GM21447 (cell line): ENCODE measurements around the gene ZFYVE16.
"Not testable (repeated sequence)": the region's sequence is repeated elsewhere in the genome, so short reads cannot be mapped to it uniquely, and the experiment has no call there.

Experiments used
- ATAC-seq: cut with Tn5 transposase; IDR thresholded peaks from one replicate; pipeline ENCODE4 v1.9.1; 2021; ENCODE audit not compliant: unreplicated experiment

ZFYVE16 gene

DNA sequence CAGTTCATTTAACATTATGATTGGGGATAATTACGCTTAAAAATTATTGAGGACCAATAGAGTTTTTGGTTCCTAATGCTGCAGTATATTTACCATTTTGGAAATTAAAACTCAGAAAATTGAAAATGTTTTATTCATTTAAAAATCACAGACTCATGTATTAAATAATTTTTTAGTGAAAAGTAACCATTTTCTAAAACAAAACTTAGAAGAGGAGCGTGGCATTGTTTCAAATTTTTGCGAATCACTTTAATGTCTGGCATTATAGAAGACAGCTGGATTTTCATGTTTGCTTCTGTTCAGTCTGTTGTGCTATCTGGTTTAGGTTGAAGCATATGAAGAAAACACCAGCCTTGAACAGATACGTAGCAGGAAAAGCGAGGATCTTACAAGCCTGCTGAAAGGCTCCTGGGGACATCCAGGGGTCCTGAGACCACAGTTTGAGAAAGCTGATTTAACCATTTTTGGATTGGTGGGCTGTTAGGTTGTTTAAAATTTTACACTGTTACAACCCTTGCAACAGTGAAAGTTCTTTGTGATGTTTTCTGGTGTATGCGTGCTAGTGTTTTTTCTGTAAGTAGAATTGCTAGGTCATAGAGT is 1.6 kb downstream of the ZFYVE16 start:
- ATAC-seq: no peak

DNA sequence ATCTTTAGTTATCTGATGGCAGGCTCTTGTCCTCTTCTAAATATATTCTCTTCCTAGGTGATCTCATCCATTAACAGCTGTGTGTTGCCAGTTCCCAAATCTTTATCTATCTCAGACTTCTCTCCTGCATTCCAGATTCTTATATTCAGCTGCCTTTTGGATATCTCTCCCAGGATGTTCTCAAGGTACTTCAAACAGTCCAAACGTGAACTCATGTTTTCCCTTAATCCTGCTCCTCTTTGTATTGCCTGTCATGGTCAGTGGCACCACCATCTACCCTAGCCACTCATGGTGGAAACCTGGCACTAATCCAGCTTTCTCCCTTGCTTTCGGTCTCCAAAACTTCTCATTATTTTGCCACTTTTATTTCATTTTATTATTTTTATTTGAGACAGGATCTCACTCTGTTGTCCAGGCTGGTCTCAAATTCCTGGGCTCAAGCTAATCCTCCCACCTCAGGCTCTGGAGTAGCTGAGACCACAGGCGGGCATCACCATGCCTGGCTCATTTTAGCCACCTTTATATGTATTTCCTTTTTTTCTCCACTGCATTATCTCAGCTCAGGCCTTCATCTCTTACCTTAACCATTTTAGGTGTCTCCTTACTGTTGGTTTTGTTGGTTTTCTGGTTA is 3.8 kb downstream of the ZFYVE16 start:
- no peak for ATAC-seq

DNA sequence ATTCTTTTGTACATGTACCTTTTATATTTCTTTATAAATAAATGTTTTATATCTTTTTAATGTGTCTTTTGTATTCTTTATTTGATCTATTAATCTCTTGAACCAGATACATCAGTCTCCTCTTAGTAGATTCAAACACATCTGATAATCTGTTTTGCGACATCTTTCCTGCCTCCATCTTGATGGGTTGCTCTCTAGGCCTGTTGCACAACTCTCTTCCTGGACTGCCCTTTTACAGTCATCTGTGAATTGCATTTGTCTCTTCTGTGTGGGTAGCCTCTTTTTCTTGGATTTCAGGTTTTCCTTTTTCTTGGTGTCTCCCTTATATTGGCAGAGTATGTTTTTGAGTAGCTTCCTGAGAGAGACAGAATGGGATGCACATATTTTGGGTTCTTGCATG is 6.2 kb downstream of the ZFYVE16 start:
- no peak for ATAC-seq

DNA sequence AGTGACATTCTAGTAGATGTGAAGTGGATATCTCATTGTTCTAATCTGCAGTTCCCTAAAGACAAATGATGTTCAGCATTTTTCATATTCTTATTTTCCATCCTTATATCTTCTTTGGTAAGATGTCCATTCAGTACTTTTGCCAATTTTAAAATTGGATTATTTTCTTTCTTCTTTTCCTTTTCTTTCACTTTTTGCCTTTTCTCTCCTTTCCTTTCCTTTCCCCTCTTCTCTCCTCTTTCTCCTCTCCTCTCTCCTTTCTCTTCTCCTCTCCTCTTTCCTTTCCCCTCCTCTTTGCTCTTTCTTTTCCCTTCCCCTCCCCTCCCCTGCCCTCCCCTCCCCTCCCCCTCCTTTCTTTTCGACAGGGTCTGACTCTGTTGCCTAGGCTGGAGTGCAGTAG is 10.1 kb downstream of the ZFYVE16 start:
- no peak for ATAC-seq

DNA sequence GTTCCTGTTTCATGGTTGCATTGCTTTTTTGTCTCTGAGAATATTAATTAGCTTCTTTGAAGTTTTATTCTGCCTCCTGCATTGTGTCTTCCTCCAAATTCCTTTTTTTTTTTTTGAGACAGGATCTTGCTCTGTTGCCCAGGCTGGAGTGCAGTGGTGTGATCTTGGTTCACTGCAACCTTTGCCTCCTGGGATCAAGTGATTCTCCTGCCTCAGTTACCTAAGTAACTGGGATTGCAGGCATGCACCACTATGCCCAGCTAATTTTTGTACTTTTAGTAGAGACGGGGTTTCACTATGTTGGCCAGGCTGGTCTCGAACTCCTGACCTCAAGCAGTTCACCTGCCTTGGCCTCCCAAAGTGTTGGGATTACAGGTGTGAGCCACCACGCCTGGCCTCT is 16.5 kb downstream of the ZFYVE16 start:
- ATAC-seq: not testable (repeated sequence)

DNA sequence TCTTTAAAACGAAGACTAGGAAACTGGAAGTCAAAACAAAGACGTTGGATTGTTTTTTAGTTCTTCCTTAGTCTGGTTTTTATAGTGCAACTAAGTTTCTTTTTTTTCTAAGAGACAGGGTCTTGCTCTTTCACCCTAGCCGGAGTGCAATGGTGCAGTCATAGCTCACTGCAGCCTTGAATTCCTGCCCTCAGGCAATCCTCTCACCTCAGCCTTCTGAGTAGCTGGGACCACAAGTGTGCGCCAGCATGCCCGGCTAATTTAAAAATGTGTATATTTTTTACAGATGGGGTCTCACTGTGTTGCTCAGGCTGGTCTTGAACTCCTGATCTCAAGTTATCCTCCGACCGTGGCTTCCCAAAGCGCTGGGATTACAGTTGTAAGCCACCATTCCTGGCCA is 27.6 kb downstream of the ZFYVE16 start:
- ATAC-seq: no peak

DNA sequence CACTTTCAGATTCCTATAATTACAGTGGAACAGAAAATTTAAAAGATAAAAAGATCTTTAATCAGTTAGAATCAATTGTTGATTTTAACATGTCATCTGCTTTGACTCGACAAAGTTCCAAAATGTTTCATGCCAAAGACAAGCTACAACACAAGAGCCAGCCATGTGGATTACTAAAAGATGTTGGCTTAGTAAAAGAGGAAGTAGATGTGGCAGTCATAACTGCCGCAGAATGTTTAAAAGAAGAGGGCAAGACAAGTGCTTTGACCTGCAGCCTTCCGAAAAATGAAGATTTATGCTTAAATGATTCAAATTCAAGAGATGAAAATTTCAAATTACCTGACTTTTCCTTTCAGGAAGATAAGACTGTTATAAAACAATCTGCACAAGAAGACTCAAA is 29.5 kb downstream of the ZFYVE16 start:
- no peak for ATAC-seq

DNA sequence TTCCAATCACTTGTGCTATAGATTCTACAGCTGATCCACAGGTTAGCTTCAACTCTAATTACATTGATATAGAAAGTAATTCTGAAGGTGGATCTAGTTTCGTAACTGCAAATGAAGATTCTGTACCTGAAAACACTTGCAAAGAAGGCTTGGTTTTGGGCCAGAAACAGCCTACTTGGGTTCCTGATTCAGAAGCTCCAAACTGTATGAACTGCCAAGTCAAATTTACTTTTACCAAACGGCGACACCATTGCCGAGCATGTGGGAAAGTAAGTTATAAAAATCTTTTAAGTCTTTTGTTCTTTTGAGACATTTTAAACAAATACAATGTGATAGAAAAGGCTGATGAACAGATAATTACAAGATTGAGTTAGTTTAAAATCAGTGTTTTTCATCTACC is 30.9 kb downstream of the ZFYVE16 start:
- ATAC-seq: no peak

DNA sequence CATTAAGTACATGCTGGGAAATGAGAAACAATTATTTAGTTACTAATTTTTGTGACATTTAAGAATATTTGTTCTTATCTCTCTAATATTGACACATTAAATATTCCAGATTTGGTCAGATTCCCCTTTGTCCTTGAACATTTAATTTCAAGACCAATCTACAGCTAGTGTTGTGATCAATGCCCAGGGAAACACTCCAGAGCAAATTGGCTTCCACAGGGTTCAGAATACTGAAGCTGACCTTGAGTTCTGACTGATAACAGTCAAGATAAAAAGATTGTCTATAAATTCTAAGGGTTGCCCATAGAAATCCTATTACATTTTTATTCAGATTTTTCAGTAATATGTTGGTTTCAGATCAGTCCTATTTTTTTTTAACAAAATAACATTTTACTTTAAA is 31.3 kb downstream of the ZFYVE16 start:
- ATAC-seq: no peak

DNA sequence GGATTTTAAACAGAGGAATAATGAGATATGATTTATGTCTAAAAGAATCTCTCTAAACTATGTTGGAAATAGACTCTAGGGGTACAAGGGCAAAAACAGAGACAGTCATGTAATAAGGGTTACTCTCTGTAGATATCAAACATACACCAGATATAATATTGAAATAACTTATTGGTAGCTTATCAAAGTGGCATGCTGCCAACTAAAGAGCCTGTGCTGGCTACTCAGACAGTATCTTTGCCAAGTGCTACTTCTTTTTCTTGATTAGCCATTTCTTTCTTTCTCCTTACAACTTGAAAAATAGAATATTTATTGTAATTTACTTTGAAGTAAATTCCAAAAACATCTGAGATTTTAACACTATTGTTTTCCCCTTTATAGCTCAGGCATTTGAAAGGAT is 34.9 kb downstream of the ZFYVE16 start:
- ATAC-seq: no peak

DNA sequence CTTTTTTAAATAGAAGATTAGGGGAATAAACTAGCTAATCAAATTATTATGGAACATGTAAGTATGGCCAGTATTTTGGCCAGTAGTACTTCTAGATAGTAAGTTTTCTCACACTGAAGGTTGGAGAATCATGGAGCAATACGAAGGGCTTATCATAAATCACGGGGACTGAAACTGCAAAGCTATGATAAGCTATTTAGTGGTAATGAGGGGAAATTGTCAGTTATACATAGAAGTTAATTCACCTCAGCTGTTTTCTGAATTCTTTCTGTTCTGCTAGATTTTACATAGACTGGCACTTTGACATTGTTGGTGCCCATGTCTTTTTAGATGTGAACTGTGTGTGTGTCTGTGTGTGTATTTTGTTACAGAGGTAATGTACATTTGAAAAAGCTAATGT is 45.5 kb downstream of the ZFYVE16 start:
- no peak for ATAC-seq

DNA sequence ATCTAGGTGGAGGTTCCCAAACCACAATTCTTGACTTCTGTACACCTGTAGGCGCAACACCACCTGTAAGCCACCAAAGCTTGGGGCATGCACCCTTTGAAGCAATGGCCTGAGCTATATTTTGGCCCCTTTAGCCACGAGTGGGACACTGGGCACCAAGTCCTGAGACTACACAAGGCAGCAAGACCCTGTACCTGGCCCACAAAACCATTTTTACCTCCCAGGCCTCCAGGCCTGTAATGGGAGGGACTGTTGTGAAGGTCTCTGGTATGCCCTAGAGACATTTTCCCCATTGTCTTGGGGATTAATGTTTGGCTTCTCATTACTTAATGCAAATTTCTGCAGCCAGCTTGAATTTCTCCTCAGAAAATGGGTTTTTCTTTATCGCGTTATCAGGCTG is 55.4 kb downstream of the ZFYVE16 start:
- ATAC-seq: no peak

DNA sequence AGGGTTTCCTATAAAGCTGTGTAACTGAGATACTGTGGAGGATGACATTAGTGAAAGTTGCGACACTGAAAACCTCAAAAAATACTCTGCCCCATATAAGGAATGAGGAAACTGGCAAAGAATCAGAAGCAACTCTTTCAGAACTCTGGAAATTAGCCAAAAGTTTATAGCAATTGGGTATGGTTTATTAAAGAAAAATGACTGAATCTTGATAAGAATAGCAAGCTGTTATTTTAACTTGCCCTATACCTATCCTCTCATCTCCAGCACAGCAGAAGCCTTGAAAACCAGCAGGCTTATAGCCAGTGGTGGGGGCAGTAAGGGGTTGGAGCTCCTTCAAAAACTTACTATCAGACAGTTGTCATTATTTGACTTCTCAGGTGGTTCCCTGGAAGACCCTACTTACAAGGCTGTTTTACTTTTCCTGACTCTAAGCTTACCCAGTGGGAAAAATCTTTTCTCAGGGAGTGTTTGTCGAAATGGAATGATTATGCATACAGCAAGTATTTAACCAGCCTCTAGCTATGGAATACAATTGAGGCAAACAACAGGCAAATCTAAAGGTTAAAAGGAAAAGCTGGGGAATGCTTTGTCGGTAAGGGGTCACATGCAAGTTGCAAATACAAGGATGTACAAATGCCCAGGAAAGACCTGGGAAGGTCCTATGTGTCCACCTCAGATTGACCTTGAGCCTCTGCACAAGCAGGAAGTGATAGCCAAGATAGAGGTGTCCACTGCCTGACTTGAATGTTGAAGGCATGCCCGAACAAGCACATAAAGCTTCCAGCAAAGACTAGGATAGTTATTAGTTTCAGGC is 59.0 kb downstream of the ZFYVE16 start:
- ATAC-seq: no peak

DNA sequence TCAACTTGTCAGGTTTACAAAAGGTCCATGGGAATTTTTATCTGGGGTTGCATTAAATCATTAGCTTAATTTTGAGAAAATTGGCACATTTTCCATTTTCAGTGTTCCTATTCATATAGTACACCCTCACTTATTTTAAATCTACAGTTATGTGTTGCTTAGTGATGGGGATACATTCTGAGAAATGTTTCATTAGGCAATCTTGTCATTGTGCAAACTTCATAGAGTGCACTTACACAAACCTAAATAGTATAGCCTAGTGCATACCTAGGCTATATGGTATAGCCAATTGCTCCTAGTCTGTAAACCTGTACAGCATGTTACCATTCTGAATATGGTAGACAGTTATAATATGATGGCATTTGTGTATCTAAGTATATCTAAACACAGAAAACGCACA is 60.3 kb downstream of the ZFYVE16 start:
- no peak for ATAC-seq

DNA sequence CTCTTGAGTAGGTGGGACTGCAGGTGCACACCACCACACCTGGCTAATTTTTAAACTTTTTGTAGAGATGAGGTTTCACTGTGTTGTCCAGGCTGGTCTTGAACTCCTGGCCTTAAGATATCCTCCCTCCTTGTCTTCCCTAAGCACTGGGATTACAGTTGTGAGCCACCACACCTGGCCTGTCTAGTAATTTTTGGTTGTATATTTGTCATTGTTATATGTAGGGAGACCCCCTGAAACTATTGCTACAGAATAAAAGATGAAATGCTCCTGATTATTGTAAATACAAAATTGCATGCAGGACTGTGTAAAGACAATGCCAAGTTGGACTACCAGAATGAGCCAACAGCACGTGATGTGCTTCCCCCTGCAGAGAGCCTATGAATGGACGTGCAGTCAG is 62.8 kb downstream of the ZFYVE16 start:
- not testable (repeated sequence) for ATAC-seq

DNA sequence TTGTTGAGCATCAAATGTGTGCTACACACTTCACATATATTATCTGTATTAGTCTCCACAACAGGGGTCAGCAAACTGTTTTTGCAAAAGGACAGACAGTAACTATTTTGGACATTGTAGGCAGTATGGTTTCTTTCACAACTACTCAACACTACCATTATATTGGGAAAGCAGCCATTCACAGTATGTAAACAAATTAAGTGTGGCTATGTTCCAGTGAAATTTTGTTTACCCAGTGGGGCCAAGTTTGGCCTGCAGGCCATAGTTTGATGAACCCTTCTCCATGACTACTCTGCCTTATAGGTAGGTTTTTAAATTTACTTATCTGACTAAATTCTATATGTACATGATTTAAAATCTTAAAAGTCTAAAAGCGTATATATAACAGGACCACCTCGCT is 67.1 kb downstream of the ZFYVE16 start:
- ATAC-seq: no peak

DNA sequence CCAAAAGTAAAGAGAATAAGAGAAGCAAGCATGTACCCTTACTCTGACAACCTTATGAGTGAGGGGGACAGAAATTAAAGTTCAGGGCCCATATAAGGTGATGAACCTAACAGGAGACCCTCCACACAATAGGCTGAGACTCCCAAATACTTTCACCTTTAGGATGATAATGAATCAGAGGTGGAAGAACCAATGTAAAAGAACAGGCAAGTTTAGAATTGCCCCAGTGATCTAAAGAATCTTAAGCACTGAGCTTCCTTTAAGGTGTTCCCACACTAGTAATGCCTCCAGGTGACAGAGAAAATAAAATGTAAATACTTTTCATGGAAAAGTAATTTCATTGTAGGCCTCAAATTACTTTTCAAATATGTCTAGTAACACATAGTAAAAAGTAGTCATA is 71.8 kb downstream of the ZFYVE16 start:
- no peak for ATAC-seq

DNA sequence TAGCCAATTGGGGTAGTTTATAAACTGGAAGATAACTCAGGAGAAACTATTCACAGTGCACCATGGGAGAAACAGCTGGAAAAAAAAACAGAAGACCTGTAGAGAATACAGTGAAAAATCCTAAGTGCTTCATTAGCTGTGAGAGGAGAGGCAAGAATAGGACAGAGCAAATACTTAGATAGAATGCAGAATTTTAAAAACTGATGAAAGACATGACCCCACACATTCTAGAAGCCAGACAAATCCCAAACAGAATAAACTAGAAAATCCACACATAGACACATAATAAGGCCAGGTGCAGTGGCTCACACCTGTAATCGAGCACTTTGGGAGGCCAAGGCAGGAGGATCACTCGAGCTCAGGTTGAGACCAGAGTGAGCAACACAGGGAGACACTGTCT is 72.5 kb downstream of the ZFYVE16 start:
- ATAC-seq: no peak

DNA sequence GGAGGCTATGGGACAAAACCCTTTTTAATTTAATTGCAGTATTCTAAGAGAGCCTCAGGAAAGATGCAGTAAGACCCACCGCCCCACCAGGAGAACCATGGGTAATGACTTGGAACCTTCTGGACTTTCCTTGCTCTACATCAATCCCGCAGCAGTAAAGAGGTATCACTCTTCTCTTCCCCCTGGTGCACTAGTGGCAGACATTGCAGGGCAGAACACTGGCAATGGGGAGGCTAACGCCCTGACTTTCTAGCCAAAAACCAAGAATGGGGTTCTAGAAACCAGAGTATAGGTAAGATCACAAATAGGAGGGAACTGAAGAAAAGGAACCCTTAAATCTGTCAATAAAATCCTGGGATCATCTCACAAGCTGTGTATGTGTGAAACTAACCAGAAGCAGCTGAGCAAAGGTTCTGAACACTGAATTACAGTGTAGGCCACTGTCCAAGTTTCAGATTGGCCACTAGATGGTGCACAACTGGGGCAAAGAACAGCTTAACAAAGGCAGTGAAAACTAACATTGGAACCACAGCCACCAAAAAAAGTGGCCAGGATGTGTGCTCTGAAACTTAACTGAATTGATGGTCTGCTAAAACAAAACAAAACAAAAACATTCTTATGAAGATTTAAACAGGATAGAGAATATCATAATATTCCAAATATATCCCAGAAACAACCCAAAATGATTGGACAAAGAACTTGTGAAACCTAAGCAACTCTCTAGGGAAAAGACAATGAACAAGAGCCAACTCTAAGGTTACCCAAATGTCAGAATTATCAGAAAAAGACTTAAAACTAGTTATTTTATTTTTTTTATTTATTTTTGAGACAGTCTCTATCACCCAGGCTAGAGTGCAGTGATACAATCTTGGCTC is 73.4 kb downstream of the ZFYVE16 start:
- peak; percentile 74 for ATAC-seq

DNA sequence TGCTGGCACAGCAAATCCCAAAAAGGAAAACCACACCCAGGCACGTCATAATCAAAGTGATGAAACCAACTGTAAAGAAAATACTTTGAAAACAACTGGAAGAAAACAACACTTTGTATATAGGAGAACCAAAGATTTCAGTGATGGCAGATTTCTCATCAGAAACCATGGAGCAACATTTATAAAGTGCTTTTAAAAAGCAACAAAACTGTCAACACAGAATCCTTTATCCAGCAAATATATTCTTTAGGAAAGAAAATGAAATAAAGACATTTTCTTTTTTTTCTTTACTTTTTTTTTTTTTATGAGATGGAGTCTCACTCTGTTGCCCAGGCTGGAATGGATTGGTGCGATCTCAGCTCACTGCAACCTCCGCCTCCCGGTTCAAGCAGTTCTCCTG is 74.7 kb downstream of the ZFYVE16 start:
- ATAC-seq: no peak

DNA sequence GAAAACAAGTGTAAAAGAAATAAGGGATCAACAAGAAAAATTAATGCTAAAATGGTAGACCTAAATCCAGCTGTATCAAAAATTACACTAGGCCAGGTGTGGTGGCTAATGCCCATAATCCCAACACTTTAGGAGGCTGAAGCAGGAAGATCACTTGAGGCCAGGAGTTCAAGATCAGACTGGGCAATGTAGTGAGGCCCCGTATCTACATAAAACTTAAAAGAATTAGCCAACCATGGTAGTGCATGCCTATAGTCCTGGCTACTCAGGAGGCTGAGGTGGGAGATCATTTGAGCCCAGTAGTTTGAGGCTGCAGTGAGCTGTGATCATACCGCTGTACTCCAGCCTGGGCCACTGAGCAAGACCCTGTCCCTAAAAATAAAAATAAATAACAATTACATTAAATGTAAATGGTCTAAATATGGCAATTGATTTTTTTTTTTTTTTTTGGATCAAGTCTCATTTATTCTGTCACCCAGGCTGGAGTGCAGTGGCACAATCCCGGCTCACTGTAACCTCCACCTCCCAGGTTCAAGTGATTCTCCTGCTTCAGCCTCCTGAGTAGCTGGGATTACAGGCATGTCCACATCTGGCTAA is 75.9 kb downstream of the ZFYVE16 start:
- ATAC-seq: no peak
